Measurements from ENCODE around the gene TLK1. TPM values are rescaled to one million over a fixed set of nuclear protein-coding genes. Genes with fewer than 3 reads are reported as not detected.

TLK1 gene
- polyA plus RNA-seq, 1 experiment, result 6.4 TPM

DNA sequence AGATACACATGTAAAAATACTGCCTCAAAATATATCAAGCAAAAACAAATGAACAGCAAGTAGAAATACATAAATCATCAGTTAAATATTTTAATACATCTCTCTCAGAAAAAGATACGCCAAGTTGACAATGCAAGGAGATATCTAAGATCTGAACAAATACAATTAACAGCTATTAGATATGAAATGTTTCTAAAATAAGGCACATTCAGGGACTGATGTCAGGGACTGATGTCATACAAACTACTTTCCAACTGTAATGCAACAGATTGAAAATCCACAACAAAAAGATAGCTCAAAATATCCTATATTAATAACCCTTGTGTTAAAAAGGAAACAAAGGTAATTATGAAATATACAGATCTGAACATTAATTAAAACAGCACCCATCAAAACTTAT lies 51.7 kb downstream of the TLK1 start:
- Histone ChIP-seq H3K36me3 (ENCODE audit: control insufficient read depth, insufficient read depth, low read length) (no peaks in the 10 kb centered on the region), H3K4me3 (ENCODE audit: low read depth, low read length) (no peak overlapping the region), H3K27me3 (ENCODE audit: control insufficient read depth, insufficient read depth, low read length) (no peaks in the 10 kb centered on the region)
- DNase-seq (ENCODE audit: low read depth), result no peak
- TF ChIP-seq, protein P1, sequence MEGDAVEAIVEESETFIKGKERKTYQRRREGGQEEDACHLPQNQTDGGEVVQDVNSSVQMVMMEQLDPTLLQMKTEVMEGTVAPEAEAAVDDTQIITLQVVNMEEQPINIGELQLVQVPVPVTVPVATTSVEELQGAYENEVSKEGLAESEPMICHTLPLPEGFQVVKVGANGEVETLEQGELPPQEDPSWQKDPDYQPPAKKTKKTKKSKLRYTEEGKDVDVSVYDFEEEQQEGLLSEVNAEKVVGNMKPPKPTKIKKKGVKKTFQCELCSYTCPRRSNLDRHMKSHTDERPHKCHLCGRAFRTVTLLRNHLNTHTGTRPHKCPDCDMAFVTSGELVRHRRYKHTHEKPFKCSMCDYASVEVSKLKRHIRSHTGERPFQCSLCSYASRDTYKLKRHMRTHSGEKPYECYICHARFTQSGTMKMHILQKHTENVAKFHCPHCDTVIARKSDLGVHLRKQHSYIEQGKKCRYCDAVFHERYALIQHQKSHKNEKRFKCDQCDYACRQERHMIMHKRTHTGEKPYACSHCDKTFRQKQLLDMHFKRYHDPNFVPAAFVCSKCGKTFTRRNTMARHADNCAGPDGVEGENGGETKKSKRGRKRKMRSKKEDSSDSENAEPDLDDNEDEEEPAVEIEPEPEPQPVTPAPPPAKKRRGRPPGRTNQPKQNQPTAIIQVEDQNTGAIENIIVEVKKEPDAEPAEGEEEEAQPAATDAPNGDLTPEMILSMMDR (IDR thresholded peaks at IDR 0.05; ENCODE audit: insufficient read depth, low read depth, low read length), result no peak
- POLR2A ChIA-PET, result no interaction called here
- CTCF ChIA-PET, result interaction anchor here (1.1 kb wide), 1 partner anchor 23 kb away, joined by 3 read pairs; no protein-coding TSS in a partner anchor

DNA sequence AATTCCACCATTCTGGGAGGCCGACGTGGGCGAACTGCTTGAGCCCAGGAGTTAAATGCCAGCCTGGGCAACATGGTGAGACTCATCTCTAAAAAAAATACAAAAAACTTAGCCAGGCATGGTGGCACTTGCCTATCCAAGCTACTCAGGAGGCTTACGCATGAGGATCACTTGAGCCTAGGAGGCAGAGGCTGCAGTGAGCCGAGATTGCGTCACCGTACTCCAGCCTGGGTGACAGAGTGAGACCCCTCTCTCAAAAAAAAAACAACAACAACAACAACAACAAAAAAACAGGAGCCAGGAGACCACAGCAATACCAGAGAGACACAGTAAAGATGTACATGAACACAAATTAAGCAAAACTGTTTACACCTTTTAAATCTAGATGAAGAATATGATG lies 52.9 kb downstream of the TLK1 start:
- DNase-seq (ENCODE audit: low read depth), result no peak
- no peak overlapping the region for H3K4me3 ChIP-seq (ENCODE audit: low read depth, low read length)
- CTCF ChIA-PET, result no interaction called here
- TF ChIP-seq, protein P1 (IDR thresholded peaks at IDR 0.05; ENCODE audit: insufficient read depth, low read depth, low read length), result no peak
- POLR2A ChIA-PET, result no interaction called here
- H3K27me3 ChIP-seq (ENCODE audit: control insufficient read depth, insufficient read depth, low read length), result no peaks in the 10 kb centered on the region
- no peaks in the 10 kb centered on the region for H3K36me3 ChIP-seq (ENCODE audit: control insufficient read depth, insufficient read depth, low read length)

DNA sequence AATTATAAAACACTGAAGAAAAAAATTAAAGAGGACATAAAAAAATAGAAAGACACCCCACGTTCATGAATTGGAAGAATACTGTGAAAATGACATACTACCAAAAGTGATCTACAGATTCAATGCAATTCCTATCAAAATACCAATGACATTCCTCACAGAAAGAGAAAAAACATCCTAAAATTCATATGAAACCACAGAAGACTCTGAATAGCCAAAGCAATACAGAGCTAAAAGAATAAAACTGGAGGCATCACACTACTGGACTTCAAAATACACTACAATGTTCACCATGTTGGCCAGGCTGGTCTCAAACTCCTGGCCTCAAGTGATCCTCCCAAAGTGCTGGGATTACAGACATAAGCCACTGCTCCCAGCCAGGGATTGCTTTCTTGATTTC lies 56.3 kb downstream of the TLK1 start:
- H3K4me3 ChIP-seq (ENCODE audit: low read depth, low read length), result no peak overlapping the region
- ChIA-PET POLR2A (no interaction called here), CTCF (interaction anchor here (1.0 kb wide), 1 partner anchor 17 kb away, joined by 3 read pairs; no protein-coding TSS in a partner anchor)
- H3K36me3 ChIP-seq (ENCODE audit: control insufficient read depth, insufficient read depth, low read length), result 0 out of 2 replicates have a peak, but pooled peaks cover 1% of the 10 kb centered on the region
- TF ChIP-seq, protein P1 (IDR thresholded peaks at IDR 0.05; ENCODE audit: insufficient read depth, low read depth, low read length), result no peak
- DNase-seq (ENCODE audit: low read depth), result no peak
- H3K27me3 ChIP-seq (ENCODE audit: control insufficient read depth, insufficient read depth, low read length), result no peaks in the 10 kb centered on the region

DNA sequence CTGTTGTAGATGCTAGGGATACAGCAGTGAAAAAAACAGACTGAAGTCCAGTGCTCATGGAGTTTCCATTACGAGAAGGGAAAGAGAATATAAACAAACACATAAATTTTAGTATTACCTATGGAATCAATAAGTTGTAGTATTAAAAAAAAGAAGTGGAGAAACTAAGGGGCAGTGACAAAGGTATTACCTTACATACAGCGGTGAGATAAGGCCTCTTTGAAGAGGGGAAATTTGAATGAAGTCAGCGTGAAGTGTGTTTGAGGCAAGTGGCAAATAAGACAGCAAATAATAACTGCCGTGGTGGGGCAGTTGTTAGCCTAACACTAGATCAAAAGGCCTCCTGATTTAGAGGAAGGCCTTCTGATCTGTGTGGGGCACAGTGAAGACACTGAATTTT lies 57.9 kb downstream of the TLK1 start:
- ChIA-PET CTCF (no interaction called here), POLR2A (no interaction called here)
- no peak overlapping the region for H3K4me3 ChIP-seq (ENCODE audit: low read depth, low read length)
- TF ChIP-seq, protein P1 (IDR thresholded peaks at IDR 0.05; ENCODE audit: insufficient read depth, low read depth, low read length), result no peak
- no peaks in the 10 kb centered on the region for H3K27me3 ChIP-seq (ENCODE audit: control insufficient read depth, insufficient read depth, low read length)
- H3K36me3 ChIP-seq (ENCODE audit: control insufficient read depth, insufficient read depth, low read length), result 0 out of 2 replicates have a peak, but pooled peaks cover 1% of the 10 kb centered on the region
- DNase-seq (ENCODE audit: low read depth), result no peak

DNA sequence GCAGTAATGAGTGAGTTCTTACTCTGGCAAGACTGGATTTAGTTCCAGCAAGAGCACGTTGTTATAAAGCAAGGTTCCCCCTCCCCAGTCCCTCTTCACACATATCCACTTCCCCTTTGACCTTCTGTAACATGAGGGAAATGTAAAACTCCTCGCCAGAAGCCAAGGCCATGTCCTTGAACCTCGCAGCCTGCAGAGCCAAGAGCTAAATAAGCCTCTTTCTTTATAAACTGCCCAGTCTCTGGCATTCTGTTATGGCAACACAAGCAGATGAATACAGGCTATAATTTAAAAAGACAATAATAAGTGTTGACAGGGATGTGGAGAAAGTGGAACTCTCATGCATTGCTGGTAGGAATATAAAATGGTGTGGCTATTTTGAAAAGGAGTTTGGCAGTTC lies 60.3 kb downstream of the TLK1 start:
- CTCF ChIA-PET, result no interaction called here
- Histone ChIP-seq H3K4me3 (ENCODE audit: low read depth, low read length) (no peak overlapping the region), H3K27me3 (ENCODE audit: control insufficient read depth, insufficient read depth, low read length) (no peaks in the 10 kb centered on the region), H3K36me3 (ENCODE audit: control insufficient read depth, insufficient read depth, low read length) (0 out of 2 replicates have a peak, but pooled peaks cover 1% of the 10 kb centered on the region)
- TF ChIP-seq, protein P1 (IDR thresholded peaks at IDR 0.05; ENCODE audit: insufficient read depth, low read depth, low read length), result no peak
- POLR2A ChIA-PET, result no interaction called here
- DNase-seq (ENCODE audit: low read depth), result no peak
